ENCODE data around the gene ST6GAL1.
"Not testable (repeated sequence)": the region's sequence is repeated elsewhere in the genome, so short reads cannot be mapped to it uniquely, and the experiment has no call there.

Gene ST6GAL1

DNA sequence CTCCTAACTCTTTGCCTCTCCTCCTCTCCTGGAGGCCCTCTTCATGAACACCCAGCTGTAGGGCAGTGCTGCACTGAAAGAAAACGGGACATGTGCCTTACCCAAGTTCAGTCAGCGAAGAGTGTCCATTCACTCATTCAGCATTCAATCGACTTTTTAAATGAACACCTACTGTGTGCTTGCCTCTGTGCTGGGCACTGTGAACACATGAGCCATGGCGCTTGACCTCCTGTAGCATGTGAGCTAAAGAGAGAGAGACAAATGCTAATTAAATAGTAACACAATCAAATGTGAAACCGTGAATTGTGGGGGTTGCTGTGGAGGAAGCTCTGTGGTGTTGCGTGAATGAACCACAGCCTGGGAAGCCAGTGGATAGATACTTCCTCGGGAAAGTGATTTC, 43.4 kb downstream of the ST6GAL1 start:
- no peak for DNase-seq

DNA sequence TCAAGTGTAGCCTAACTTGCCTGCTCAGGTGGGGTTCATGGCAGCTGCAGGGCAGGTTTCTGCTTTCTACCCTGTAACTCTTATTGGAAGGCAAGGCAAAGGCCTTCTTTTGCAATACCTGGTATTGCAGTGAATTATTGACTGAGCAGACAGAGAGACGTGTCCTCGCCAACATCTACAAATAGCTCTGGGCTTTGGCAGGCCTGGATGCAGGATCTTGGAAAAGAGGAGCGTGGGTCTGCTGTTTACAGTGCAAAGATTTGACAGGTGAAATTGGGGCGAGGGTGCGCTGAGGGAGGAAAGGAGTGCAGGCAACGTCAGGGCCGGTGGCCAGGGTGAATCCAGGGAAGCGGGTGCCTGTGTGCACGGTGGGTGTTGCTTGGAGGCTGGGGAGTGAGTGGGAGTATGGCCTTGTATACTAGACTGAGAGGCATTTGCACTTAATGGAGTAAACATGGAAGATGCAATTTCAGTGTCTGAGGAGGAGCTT, 44.5 kb downstream of the ST6GAL1 start:
- DNase-seq = no peak

DNA sequence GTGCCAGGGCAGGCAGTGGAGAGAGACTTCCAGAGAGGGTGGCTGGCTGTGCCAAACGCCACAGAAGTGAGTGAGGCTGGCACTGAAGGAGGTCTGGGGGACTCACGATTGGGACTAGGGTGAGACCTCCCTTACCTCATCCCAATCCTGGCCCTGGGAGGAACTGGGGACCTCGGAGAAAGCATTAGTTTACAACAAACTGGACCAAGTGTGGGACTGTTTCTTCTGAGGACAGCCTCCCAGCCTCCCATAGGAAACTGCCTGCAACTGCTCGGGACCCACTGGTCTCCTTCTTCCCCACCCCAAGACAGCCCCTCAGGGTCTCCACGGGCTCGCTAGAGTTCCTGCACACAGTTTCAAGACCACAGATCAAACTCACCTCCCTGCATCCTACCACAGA, 45.4 kb downstream of the ST6GAL1 start:
- DNase-seq = no peak

DNA sequence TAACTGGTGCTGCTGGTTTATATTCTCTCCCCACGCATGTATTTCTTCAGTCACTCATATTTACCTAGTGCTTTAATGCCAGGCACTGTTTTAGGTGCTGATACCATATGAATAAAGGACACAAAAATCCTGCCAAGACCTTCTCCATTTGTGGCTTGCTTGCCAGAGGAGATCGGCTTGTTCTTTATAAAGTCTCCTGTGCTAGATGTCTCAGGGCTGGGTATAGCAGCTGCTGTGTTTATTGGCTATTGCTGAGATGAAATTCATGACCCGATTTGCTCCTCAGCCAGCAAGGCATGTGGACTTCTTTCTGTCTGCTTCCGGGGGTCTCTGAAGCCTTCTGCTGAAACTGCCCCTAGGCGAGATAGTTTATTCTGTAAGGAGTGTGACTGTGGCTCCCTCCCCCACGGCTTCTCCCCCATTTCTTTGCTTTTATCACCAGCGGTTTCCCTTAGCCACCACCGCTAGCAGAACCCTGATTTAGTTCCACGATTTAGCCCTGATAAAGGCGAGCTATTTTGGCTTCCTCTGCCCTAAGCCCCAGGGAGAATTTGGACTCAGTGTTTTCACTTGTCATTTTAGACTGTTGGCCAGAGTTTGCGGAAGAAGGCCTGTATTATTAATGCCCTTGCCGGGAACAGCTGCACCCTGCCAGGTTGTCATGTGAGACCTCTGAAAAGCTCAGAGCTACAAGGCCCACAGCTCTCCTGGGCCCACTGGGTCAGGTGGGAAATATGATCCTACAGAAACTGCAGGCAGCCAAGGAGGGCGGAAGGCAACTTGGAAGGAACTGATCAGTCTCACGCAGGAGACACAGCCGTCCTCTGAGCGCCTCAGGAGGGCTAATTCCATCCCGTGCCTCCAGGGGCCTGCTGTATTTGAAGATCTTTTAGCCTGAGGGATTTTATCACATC, 46.8 kb downstream of the ST6GAL1 start:
- no peak for DNase-seq

DNA sequence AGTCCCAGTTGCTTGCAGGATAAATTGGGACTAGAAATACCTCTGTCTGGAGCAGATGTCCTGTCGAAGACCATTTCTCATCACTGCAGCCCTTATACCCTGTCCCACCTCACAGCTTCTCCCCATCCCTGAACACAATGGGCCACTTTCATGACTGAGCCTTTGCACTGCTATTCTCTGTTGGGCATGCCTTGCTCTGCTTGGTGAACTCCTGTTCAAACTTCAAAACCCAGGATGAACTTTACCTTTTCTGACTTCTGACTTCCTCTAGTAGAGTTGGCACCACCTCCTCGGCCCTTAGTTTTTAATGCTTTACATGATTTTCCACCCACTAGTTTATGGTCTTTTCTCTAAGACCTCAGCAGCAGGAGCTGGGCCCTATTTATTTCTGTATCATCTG, 48.4 kb downstream of the ST6GAL1 start:
- no peak for DNase-seq

DNA sequence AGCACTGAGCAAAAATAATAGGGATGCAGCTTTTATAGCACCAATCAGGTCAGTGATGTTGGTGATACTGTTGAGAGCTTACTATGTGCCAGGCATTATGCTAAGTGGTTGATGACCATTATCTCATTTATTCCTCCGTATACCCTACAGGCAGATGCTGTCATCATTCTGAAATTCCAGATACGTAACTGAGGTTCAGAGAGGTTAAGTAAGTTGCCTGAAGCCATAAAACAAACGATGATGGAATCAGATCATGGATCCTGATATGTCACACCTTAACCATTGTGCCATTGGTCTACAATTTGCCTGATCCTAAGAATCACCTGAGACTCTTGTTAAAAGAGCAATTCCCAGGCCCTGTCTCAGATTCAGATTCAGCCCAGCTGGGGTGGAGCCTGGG, 49.5 kb downstream of the ST6GAL1 start:
- no peak for DNase-seq

DNA sequence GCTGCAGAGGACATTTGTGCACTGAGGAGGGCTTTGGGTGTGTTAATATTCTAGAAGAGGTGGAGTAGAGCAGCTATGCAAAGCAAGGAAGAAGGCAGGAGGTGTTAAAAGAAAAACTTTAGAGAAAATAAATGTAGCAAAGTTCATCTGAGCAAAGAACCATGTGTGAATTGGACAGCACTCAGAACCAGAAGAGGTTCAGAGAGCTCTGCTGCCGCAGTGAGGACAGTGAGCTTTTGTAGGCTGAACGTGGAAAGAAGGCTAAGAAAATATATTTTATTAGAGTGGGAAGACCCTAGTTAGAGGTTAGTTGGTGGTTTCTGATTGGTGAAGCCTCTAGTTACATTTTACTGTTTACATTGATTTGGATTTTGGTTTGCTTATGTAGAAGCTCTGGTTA, 50.7 kb downstream of the ST6GAL1 start:
- DNase-seq = no peak

DNA sequence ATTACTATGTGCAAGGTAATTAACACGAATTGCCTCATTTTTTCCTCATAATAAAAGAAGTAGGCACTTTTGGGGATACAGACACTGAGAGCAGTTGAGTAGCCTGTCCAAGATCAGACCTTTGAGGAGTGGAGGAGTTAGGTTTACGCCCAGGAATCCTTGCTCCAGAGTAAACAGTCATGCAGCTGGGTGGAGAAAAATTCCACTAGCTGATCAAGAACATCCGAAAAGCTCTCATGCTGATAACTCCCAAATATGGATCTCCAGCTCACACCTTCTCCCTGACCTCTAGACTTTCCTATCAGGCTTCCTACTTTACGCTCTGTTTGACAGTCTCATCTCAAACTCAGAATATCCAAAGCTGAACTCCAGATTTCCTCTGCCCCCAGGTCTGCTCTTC, 53.3 kb downstream of the ST6GAL1 start:
- DNase-seq = no peak

DNA sequence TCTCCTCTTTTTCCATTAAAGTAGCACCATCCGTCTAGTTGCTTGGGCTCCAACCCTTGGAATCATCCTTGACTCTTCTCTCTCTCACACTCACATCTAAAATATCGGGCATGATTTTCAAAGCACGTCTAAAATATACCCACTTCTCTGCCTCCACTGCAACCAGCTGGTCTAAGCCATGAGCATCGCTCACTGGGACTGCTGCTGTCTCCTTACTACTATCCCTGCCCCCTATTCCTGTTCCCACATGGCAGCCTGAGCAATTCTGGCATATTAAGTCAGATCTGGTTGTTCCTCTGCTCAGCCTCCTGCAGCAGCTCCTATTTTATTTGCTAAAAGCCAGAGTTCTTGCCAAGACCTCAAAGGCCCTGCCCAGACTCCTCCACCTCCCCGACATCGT, 53.7 kb downstream of the ST6GAL1 start:
- no peak for DNase-seq

- DNase-seq = no peak
These were observed 55.5 kb downstream of the ST6GAL1 start for GRCh38 chr3:186985661-186986364.

DNA sequence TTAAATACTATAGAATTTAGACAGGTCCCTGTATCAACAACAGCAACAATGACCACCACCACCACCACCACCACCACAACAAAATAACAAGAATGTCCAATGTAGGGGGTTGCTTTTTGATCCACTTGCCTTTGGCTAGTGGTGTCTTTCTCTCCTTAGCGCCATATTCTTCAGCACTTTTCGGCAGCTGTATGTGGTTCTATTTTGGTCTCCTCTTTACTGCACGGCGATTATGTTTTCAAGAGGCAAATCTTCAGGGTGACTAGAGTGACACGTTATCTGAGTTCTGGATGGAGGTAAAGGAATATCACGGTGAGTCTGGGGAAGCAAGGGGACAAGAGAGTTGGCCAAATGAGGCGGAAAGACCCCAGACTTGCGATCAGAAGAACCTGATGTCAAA, 56.1 kb downstream of the ST6GAL1 start:
- DNase-seq = no peak

DNA sequence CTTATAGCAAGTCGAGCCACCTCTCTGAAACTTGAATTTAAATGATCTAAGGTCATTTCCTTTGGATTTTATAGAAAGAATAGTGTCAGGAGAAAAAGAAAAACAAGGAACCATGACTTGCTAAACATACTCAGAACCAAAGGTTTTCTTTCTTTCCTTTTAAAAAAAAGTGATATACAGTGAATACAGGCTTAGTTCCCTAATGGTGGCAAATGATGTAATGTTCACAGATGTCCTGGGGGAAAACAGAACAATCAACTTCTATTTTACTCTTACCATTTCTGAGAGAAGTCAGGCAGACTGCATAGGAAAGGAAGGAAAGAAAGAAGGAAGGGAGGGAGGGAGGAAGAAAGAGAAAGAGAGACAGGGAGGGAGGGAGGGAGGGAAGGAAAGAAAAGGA, 56.5 kb downstream of the ST6GAL1 start:
- no peak for DNase-seq

DNA sequence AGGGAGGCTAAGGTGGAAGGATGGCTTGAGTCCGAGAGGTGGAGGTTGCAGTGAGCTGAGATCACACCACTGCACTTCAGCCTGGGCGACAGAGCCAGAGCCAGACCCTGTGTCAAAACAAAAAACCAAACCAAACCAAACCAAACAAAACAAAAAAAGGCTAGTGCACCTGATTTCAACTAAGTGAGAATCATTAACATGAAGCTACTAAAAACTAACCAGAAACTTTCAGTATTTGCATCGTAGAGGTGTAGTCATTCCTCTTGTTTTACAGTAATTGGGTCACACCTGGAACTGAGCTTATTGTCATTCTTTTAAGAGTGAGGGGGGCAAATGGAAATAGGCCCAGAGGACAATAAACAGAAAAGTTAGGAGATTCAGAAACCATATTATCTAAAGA, 58.5 kb downstream of the ST6GAL1 start:
- DNase-seq = no peak

DNA sequence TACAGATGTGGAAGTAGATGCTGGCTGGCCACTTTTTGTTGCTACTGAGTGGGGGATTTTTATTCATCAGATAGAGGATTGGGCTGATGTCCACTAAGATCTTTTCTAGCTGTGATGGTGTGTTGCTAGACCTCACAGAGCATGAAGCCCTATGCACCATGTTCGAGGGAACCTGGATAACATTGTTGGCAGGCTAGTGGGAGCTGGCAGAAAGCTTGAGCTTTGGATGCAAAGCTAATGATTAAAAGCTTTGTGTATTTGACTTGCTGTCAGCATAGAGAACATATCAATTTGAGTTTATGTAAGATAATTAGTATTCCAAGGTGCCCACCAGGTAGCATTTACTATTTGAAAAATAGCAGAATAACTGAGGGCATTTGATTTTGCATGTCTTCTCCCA, 59.1 kb downstream of the ST6GAL1 start:
- no peak for DNase-seq

DNA sequence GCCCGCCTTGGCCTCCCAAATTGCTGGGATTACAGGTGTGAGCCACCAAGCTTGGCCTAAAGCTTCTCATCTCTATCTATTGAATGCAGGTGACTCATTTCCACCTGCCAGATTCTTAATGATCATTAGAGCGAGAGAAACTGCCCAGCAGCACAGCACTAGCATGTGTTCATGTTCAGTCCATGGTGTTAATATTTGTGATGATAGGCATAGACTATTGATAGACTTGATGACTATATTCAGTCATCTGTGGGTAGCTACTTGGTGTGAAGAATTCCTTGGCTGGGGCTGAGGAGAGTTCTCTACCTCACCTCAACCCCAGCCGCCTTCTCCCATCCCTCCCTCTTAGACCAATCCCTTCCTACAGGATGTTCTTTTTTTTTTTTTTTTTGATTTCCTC, 60.0 kb downstream of the ST6GAL1 start:
- no peak for DNase-seq

DNA sequence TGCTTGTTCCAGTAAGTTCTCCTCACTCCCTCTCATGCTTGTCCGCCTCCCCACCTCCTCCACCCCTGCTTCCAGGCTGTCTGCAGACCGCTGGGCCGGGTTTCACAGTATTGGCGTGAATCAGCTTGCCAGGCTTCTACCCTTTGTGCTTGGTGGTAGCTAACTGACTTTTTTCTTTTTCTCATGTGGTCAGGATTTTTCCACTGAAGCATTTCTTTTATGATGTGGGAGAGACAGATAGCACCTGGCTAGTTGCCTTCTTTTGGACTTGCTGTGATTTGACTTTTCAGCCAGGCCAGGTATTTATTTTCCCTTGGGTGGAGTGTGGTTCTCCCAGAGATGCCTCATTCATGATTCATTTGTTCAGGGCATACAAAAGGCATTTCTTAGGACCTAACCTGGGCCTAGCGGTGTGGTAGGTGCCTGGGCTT, 60.6 kb downstream of the ST6GAL1 start:
- no peak for DNase-seq

GRCh38 chr3:186991470-186991869, 61.1 kb downstream of the ST6GAL1 start:
- no peak for DNase-seq

DNA sequence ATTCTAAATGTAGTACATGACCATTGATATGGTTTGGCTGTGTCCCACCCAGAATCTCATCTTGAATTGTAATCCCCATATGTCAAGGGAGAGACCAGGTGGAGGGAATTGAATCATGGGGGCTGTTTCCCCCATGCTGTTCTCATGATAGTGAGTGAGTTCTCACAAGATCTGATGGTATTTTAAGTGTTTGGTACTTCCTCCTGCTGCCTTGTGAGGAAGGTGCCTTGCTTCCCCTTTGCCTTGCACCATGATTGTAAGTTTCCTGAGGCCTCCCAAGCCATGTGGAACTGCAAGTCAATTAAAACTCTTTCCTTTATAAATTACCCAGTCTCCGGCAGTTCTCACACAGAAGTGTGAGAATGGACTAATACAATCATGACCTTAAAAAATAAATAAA, 61.8 kb downstream of the ST6GAL1 start:
- not testable (repeated sequence) for DNase-seq

- DNase-seq = no peak
These were observed 63.0 kb downstream of the ST6GAL1 start for GRCh38 chr3:186993210-186993782.

DNA sequence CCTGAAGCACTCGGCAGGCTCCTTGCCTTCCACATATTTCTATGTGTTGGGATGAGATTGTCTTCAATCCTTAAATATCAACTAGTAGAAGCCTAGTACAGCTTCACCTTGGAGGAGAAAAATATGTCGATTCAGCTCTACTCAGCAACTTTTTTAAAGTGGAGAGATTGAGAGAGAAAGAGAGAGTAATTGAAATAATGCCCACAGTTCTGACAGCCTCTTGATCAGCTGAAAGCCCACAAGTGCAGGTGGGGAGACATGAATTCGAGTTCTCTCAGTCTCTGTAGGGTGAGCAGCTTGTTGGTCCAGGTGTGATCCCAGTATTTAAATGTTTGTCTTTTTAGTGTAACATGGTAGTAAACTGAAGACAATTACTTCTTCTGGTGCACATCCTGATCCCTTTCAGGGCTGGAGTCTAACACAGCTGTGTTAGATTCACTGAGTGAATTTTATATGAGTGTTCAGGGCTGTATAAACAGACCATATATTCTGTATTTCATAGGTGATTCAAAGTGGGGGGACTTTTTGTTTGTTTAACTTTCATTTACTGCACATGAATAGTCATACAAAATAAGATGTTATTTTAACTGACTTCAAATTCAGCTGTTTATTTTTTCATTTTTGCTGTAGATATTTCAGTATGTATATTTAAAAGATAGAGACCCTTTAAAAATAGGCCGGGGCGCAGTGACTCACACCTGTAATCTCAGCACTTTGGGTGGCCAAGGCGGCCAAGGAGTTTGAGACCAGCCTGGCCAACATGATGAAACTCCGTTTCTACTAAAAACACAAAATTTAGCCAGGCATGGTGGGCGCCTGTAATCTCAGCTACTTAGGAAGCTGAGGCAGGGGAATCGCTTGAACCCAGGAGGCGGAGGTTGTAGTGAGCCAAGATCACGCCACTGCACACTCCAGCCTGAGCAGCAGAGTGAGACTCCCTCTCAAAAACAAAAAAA, 64.0 kb downstream of the ST6GAL1 start:
- no peak for DNase-seq

GRCh38 chr3:186996356-186996755, 66.0 kb downstream of the ST6GAL1 start:
- no peak for DNase-seq

DNA sequence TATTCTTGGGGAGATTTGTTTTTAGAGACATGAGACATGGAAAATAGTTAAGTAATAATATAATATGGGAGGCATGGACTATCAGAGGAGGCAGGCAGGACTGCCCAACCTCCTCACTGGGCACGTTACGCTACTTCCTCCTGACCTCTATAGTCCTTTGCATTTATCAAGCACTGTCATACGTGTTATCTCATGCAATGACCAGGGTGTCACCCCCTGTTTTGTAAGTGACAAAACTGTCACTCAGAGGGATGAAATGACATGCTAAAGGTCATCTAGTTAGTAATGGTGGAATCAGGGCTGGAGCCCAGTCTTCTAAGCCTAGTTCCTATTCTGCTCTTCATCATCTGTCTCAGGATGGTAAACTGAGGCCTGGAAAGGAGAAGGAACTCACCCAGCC, 66.7 kb downstream of the ST6GAL1 start:
- no peak for DNase-seq

DNA sequence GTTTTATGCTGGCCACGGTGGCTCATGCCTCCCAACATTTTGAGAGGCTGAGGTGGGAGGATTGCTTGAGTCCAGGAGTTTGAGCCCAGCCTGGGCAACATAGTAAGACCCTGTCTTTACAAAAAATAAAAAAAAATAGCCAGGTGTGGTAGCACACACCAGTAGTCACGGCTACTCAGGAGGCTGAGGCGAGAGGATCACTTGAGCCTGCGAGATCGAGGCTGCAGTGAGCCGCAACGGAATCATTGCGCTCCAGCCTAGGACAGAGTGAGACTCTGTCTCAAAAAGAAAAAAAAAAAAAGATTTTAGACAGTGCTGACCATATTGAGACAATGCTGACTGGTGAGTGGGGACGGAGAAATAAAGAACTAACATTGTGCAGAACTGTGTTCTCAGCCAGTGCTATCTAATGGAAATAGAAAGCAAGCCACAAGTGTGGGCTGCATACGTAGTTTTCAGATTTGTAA, 67.2 kb downstream of the ST6GAL1 start:
- no peak for DNase-seq

Data from 8988T (cell line).